Activated T-cell treated with anti-CD3 and anti-CD28 coated beads, Interleukin-2, amount 50 U/mL, for 72 hours (primary cell): ENCODE results near the gene FBN3. TPM values are rescaled to one million over a fixed set of nuclear protein-coding genes. Genes with fewer than 3 reads are reported as not detected.

ENCODE experiments used
- ATAC-seq, 2 donors: fragments of 150-1000 bp; cut with Tn5 transposase; replicated peaks in 1 of 2; 2 replicates each; pipeline ENCODE4 v1.10.0; 2021; ENCODE audit warnings: moderate library complexity in 2 of 2, mild to moderate bottlenecking in 1 of 2
- DNase-seq, 2 donors: peaks; one replicate each; pipeline ENCODE4 v3.0.0; 2021 to 2022; ENCODE audit warnings: mixed read lengths in 1 of 2
- H3K27ac Mint-ChIP-seq: one replicate; pipeline ENCODE4 v1.8.0; 2022; ENCODE audit warnings: mild to moderate bottlenecking, moderate library complexity, mixed read lengths
- H3K27me3 Mint-ChIP-seq: one replicate; pipeline ENCODE4 v1.8.0; 2022; ENCODE audit warnings: low read depth, mixed read lengths
- H3K36me3 Mint-ChIP-seq, 2 donors: one replicate each; pipeline ENCODE4 v1.8.0; 2022; ENCODE audit warnings: mixed read lengths in 2 of 2, mild to moderate bottlenecking in 1 of 2; ENCODE audit not compliant: insufficient read depth in 2 of 2
- H3K4me1 Mint-ChIP-seq: one replicate; pipeline ENCODE4 v1.8.0; 2022; ENCODE audit warnings: low read depth, mixed read lengths
- H3K4me3 Mint-ChIP-seq, 2 donors: one replicate each; pipeline ENCODE4 v1.8.0; 2022; ENCODE audit warnings: mild to moderate bottlenecking in 2 of 2, mixed read lengths in 2 of 2, moderate library complexity in 2 of 2
- H3K9me3 Mint-ChIP-seq, 2 donors: one replicate each; pipeline ENCODE4 v1.8.0; 2022; ENCODE audit warnings: mixed read lengths in 2 of 2
- total RNA-seq, 2 donors: library from RNA; stranded (reverse); gene quantifications; one replicate each; pipeline ENCODE4 v1.2.3, GENCODE V29; 2022

FBN3 gene
- total RNA-seq, 2 donors from 2014 or later = not detected

DNA sequence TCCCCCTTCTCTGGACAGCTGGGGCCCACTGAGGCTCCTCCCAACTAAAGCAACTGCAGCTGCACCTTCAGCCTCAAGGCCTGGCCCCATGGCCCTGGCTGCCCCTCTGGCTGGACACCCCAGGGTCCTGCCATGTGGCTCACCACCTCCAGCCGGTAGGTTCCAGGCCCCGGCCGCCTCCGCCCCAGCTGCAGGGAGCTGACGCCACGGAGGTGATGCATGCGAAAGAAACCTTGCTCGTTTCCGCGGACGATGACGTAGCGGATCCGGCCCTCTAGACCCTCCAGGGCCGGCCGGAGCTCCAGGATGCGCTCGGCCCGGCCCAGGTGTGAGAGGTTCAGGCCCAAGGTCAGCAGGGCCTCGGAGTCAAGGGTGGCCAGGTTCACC lies 83.5 kb downstream of the FBN3 start:
- Mint-ChIP-seq H3K36me3 (peaks cover 0 to 8% of the 10 kb centered on the region in 2 donors), H3K27ac (no peak overlapping the region), H3K9me3 (peaks cover 0 to 7% of the 10 kb centered on the region in 2 donors), H3K4me1 (peaks cover 8% of the 10 kb centered on the region), H3K4me3 (no peak overlapping the region), H3K27me3 (no peaks in the 10 kb centered on the region)
- DNase-seq (no peak), ATAC-seq (no peak)

DNA sequence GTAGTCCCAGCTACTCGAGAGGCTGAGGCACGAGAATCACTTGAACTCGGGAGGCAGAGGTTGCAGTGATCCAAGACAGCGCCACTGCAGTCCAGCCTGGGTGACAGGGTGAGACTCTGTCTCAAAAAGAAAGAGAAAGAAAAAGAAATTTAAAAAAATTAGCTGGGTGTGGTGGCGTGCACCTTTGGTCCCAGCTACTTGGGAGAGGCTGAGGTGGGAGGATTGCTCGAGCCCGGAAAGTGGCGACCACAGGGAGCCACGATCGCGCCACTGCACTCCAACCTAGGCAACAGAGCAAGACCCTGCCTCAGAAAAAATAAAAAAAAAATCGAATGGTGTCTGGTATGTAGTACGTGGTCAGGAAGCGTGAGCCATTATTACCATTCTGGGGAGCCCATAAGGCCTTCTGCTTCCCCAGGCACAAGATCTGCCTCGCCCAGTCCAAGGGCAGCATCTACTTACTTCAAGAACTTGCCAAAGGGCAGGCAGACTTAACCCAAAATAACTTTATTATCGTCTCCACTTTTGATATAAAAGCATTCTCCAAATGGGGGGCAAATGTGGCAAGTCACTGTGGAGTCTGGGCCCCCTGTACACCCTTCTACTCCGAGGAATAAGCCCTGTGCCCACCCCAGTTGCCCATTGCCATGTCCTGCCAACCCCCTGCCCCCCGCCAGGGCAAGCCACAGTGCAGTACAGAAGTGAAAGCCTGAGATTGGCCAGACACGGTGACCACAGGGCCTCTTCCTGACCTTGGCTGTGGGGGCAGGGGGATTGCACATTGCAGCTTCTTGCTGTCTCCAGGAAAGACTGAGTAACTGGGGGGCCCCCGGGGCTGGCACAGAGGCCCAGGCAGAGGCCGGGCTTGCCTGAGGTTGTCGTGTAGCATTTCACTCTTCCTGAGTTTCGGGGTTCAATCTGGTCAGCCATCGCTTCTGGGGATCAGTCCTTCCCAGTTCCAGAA lies 84.2 kb downstream of the FBN3 start:
- Mint-ChIP-seq H3K9me3 (peaks cover 0 to 5% of the 10 kb centered on the region in 2 donors), H3K4me3 (no peak overlapping the region), H3K4me1 (peaks cover 8% of the 10 kb centered on the region), H3K27me3 (no peaks in the 10 kb centered on the region), H3K36me3 (peaks cover 0 to 4% of the 10 kb centered on the region in 2 donors), H3K27ac (no peak overlapping the region)
- peak; percentile 22 to 25 for DNase-seq
- peak; percentile 44 to 58 for ATAC-seq

DNA sequence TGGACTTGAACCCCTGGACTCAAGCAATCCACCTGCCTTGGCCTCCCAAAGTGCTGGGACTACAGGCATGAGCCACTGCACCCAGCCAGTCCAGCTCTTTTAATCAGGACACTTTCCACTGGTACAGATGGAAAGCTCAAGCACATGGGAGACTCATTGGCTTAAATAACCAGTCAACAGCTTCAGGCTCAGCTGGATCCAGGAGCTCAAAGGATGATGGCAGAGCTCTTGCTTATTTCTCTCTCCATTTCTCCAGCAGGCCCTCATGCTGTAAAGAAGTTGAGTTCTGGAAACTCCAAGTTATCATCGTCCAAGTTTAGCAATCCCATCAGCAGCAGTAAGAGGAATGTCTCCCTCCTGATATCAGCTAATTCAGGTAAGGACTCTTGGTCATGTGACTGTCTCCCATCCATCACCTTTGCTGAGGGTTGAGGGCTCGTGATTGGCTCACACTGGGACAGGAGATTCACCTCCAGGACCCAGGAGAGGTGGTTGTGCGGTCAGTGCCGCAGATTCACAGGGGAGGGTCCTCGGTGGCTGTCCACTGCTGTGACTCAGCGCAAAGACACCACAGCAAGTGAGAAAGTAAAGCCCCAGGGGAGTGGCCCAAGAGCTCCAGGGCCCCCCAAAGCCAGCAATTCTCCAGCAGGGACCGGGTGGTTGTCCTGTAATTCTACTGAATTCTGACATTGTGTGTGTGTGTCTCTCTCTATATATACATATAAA lies 91.7 kb downstream of the FBN3 start:
- ATAC-seq (peak in 1 of 2 donors; percentile 26), DNase-seq (no peak)
- Mint-ChIP-seq H3K4me1 (no peaks in the 10 kb centered on the region), H3K4me3 (no peak overlapping the region), H3K36me3 (no peaks in the 10 kb centered on the region), H3K9me3 (no peaks in the 10 kb centered on the region), H3K27ac (no peak overlapping the region), H3K27me3 (no peaks in the 10 kb centered on the region)

DNA sequence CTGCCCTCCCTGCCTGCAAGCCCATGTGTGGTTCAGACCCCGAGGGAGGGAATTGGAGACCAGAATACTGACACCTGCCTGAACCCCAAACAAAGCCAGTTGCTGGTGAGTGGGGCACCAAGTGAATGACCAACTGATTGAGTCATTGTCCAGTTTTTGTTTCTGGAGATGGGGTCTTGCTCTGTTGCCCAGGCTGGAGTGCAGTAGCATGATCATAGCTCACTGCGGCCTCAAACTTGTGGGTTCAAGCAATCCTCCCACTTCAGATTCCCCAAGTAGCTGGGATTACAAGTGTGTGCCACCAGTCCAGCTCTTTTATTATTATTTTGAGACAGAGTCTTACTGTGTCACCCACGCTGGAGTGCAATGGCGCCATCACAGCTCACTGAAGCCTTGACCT lies 92.9 kb downstream of the FBN3 start:
- Mint-ChIP-seq H3K27me3 (no peaks in the 10 kb centered on the region), H3K27ac (no peak overlapping the region), H3K4me1 (peaks cover 9% of the 10 kb centered on the region), H3K36me3 (no peaks in the 10 kb centered on the region), H3K9me3 (no peaks in the 10 kb centered on the region), H3K4me3 (no peak overlapping the region)
- DNase-seq (no peak), ATAC-seq (no peak)

DNA sequence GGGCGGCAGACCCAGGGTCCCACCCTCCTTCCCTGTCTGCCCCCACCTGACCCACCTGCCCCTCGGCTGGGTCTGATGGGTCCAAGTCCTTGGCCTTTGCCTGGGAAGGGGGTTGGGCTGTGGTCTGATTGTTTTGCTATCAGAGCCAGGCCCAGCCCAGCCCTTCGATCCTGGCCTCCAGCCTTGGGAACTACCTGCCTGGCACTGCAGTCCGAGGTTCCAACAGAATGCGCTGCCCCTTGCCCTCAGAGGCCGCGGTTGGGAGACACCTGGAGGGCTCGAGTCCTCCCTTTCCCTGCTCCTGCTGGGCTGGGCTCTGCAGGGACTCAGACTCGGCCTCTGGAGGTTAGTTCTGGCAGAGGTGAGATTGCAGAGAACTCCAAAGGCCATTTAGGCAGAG lies 95.2 kb downstream of the FBN3 start:
- DNase-seq (no peak), ATAC-seq (no peak)
- Mint-ChIP-seq H3K27ac (no peak overlapping the region), H3K4me1 (peaks cover 11% of the 10 kb centered on the region), H3K27me3 (no peaks in the 10 kb centered on the region), H3K4me3 (no peak overlapping the region), H3K36me3 (no peaks in the 10 kb centered on the region), H3K9me3 (no peaks in the 10 kb centered on the region)

DNA sequence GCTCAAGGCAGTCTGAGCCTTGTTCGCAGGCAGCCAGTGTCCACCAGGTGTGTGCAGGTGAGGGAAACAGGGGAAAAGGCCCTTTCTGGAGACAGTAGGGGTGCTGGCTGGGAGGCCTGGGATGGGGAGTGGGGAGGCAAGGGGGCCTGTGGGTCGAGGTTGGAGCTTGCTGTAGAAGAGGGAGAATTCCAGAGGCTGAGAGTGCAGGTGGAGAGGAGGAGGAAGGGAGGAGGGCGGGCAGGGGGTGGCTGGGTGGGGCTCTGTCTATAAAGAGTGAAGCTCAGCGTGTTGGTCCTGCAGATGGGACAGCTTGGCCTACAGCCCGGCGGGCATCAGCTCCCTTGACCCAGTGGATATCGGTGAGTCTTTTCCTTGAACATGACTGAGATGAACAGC lies 96.9 kb downstream of the FBN3 start, which contains the start of gene CCL25:
Gene CCL25 (plus strand): TSS at position 297 of the 396 bp plus-strand sequence. CDS start 290 bp downstream, outside the sequence.
- H3K9me3 Mint-ChIP-seq = no peaks in the 10 kb centered on the region
- H3K27ac Mint-ChIP-seq = no peak within 1 kb of the TSS
- peak within 1 kb of the TSS in 1 of 2 donors; percentile 12 for H3K4me3 Mint-ChIP-seq
- DNase-seq (no peak), ATAC-seq (no peak)
- no peaks in the 10 kb centered on the region for H3K27me3 Mint-ChIP-seq
- peaks cover 11% of the 10 kb centered on the region for H3K4me1 Mint-ChIP-seq
- H3K36me3 Mint-ChIP-seq = no peaks in the 10 kb centered on the region

DNA sequence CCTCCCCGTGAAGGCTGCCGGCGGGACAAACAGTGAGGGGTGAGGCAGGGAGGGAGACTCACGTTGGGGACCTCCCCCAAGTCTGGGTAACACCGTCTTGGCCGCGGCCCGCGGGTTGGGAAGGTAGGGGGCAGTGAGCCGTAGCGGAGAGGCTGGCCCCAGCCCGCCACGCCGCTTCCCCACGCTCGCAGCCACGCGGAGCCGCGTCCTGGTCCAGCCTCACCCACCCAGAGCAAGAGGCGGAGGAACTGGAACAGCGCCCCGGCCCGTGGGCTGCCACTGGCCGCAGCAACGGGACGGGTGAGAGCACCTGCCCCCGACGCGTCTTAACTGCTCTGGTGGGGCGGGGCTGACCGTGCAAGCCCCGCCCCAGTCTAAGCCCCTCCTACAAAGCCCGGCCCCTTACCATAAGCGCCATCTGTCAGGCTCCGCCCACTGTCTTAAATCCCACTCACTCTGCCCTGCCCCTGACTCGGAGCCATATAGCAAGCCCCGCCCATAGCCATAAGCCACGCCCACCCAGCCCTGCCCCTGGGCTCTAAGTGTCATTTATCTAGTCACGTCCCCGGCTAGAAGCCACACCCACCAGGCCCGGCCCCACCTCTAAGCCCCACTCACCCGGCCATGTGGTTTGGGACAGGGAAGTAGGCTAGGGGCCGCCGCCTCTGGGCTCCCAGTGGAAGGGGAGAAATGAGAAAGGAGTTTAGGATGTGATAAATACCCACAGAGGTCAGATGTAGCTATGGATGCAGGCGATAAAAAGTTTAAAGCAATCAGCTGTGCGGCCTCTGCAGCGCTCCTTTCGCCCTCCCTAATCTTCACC lies 98.9 kb downstream of the FBN3 start:
- Mint-ChIP-seq H3K27me3 (no peaks in the 10 kb centered on the region), H3K4me3 (peak overlapping the region; percentile 69 to 73), H3K4me1 (peaks cover 11% of the 10 kb centered on the region), H3K9me3 (no peaks in the 10 kb centered on the region), H3K27ac (no peak overlapping the region), H3K36me3 (no peaks in the 10 kb centered on the region)
- peak; percentile 88 to 91 for DNase-seq
- ATAC-seq = peak; percentile 93 to 96

DNA sequence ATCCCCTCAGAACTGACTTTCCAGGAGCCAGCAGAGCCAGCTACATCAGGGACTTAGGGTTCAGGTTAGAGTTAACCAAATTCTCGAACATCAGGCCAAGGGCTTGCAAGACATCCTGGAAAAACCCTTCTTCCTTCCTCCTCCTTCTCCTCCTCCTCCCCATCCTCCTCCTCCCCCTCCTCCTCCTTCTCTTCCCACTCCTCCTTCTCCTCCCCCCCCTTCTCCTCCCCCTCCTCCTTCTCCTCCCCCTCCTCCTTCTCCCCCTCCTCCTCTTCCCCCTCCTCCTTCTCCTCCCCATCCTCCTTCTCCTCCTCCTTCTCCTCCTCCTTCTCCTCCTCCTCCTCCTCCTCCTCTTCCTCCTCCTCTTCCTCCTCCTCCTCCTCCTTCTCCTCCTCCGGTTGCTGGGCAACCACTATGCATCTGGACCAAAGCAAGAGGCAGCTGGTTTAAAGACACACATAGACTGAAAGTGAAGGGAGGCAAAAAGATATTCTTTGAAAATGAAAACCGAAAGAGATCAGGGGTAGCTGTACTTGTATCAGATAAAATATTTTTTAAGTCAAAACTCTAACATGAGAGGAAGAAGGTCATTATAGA lies 102.7 kb downstream of the FBN3 start:
- no peak overlapping the region for H3K4me3 Mint-ChIP-seq

DNA sequence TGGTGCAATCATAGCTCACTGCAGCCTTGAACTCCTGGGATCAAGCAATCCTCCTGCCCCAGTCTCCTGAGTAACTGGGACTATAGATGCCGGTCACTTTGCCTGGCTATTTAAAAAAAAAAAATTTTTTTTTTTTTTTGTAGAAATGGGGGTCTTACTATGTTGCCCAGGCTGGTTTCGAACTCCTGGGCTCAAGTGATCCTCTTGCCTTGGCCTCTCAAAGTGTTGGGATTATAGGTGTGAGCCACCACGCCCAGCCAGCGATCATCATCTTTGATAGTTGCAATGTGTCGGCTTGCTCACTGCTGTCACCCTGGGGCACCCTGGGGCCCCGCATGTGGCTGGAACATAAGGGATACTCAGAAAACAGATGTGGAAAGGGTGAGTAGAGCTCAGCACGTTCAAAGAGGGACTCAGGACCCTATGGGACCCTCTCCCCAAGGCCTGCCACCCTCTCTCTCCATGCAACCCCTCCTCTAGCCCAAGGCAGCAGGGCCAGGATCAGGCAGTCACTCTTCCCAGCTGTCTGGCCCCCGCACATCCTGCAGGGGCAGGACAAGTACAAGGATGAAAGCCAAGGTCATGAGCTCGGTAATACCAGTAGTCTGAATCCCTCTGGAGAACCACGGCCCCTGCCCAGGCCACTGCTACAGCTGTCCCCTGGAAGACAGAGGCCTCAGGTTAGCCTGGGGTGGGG lies 103.4 kb downstream of the FBN3 start:
- no peak for ATAC-seq
- H3K27me3 Mint-ChIP-seq = no peaks in the 10 kb centered on the region
- no peak overlapping the region for H3K4me3 Mint-ChIP-seq
- H3K36me3 Mint-ChIP-seq = no peaks in the 10 kb centered on the region
- no peaks in the 10 kb centered on the region for H3K9me3 Mint-ChIP-seq
- H3K4me1 Mint-ChIP-seq = no peaks in the 10 kb centered on the region
- DNase-seq = no peak
- no peak overlapping the region for H3K27ac Mint-ChIP-seq

More for the DNA sequence above, 102.7 kb downstream of the FBN3 start:
- Mint-ChIP-seq H3K4me1 (peaks cover 3% of the 10 kb centered on the region), H3K36me3 (no peaks in the 10 kb centered on the region), H3K27ac (no peak overlapping the region), H3K9me3 (no peaks in the 10 kb centered on the region), H3K27me3 (no peaks in the 10 kb centered on the region)
- DNase-seq (no peak), ATAC-seq (no peak)

DNA sequence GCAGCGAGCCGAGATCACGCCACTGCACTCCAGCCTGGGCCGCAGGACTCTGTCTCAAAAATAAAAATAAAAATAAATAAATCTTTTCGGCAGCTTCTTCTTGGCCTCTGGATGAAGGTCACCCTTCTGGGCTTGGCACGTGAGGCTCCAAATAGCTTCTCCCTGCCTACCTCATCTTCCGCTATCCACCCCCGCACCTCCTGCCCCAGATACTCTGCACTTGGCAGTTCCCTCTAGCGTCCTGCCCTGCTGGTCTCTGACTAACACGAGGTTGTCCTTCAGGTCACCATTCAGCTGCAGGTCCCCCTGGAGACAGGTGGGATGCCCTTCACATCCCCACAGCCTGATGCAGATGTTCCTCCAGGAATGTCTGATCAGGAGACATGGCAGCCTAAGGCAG lies 105.4 kb downstream of the FBN3 start:
- Mint-ChIP-seq H3K4me3 (no peak overlapping the region), H3K27ac (no peak overlapping the region), H3K9me3 (no peaks in the 10 kb centered on the region), H3K27me3 (no peaks in the 10 kb centered on the region), H3K36me3 (no peaks in the 10 kb centered on the region), H3K4me1 (no peaks in the 10 kb centered on the region)
- ATAC-seq (no peak), DNase-seq (no peak)

DNA sequence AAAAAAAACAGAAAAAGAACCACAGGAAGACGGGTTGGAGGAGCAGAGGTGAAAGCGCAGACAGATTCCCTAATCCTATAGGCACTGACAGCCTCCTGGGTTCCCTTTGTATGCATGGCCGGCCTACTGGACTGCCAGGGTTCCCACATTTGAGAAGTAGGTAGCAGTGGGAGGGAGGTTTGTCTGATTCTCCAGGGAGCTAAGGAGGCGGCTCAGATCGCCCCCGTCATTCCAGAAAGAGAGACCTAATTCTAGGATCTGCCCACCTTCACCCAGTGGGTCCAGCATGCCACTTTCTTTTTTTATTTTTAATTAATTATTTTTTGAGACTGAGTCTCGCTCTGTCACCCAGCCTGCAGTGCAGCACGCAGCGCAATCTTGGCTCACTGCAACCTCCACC lies 106.5 kb downstream of the FBN3 start:
- no peaks in the 10 kb centered on the region for H3K27me3 Mint-ChIP-seq
- DNase-seq (no peak), ATAC-seq (no peak)
- H3K27ac Mint-ChIP-seq = no peak overlapping the region
- no peaks in the 10 kb centered on the region for H3K36me3 Mint-ChIP-seq
- H3K4me3 Mint-ChIP-seq = no peak overlapping the region
- no peaks in the 10 kb centered on the region for H3K4me1 Mint-ChIP-seq
- no peaks in the 10 kb centered on the region for H3K9me3 Mint-ChIP-seq

DNA sequence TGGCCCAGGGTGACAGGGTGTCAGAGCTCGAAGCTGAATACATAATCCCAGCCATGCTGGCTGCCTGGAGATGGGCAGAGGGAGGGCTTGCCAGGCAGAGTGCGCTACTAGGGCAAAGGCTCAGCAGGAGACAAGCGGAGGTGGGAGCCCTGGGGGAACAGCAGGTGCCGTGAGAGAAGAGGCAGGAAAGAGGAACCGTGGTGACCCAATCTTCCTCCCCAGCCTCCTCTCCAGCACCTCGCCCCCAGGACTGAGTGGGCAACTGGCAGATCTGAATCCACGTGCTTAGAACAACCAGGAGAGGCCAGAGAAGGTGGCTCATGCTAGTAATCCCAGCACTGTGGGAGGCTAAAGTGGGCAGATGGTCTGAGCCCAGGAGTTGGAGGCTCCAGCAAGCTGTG lies 107.9 kb downstream of the FBN3 start:
- H3K4me1 Mint-ChIP-seq = no peaks in the 10 kb centered on the region
- no peak overlapping the region for H3K27ac Mint-ChIP-seq
- no peaks in the 10 kb centered on the region for H3K9me3 Mint-ChIP-seq
- no peak for ATAC-seq
- H3K27me3 Mint-ChIP-seq = peaks cover 11% of the 10 kb centered on the region
- H3K36me3 Mint-ChIP-seq = no peaks in the 10 kb centered on the region
- no peak for DNase-seq
- no peak overlapping the region for H3K4me3 Mint-ChIP-seq
